Measurements from ENCODE around the gene OTOG.

GRCh38 chr11:17561526-17561925 lies 14.5 kb downstream of the OTOG start:
- TF ChIP-seq CTCF (IDR thresholded peaks at IDR 0.05): no peak
- no peak for TF ChIP-seq POLR2A (IDR thresholded peaks at IDR 0.05)
- no peak for TF ChIP-seq POLR2AphosphoS5 (IDR thresholded peaks at IDR 0.05; ENCODE audit: insufficient read depth in 1 of 2, low read depth in 1 of 2)

Data from vagina (tissue), 2 donors.